Measurements from ENCODE around the gene SEMA3A.

SEMA3A gene

GRCh38 chr7:84111842-84112241 is 82.7 kb downstream of the SEMA3A start:
- DNase-seq (ENCODE audit: low read depth) = no peak

DNA sequence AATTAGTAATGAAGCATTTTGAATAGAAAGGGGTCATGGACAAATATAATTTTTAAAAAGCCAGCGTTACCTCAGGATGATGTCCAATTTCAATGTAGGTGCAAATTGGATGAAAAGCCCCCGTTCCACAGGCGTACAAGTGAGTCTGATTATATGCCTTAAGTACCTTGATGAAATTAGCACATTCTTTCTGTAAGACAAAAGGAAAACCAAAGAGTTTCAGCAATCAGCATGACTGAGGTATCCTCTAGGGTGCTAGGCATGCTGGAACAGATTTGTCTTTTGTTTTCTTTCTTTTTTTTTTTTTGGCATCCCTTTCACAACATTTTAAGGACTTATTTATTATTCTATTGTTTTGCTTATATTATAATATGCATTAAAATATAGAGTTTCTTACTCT is 84.2 kb downstream of the SEMA3A start:
- DNase-seq (ENCODE audit: low read depth) = no peak

DNA sequence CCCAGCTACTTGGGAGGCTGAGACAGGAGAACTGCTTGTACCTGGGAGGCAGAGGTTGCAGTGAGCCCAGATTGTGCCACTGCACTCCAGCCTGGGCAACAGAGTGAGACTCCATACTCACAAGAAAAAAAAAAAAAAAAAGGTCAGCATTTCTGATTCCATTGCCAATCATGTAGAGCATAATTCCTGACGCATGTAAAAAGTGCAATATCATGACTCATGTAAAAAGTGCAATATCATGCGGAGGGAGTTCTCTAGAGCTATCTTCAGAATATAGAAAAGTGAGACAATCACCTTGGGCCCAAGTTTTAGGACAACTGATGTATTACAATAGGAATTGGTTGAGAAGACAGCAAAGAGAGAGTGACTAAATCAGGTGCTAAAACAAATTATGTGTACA is 85.8 kb downstream of the SEMA3A start:
- no peak for DNase-seq (ENCODE audit: low read depth)

GRCh38 chr7:84108119-84108518 is 86.5 kb downstream of the SEMA3A start:
- no peak for DNase-seq (ENCODE audit: low read depth)

GRCh38 chr7:84107259-84107658 is 87.3 kb downstream of the SEMA3A start:
- DNase-seq (ENCODE audit: low read depth) = no peak

DNA sequence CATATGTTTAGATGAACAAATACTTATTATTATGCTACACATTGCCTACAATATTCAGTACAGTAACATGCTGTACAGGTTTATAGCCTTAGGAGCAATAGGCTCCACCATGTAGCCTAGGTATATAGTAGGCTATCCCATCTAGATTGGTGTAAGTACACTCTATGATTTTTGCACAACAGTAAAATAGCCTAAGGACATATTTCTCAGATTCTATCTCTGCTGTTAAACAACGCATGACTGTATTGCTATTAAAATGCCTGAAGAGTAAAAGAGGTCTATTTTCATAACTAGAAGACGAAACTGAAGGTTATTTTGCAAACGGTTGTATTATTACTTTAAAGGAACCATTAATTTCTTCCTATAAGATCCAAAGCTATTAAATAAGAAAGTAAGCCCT is 88.3 kb downstream of the SEMA3A start:
- no peak for DNase-seq (ENCODE audit: low read depth)

GRCh38 chr7:84105586-84105985 is 89.0 kb downstream of the SEMA3A start:
- peak; percentile 41 for DNase-seq (ENCODE audit: low read depth)

DNA sequence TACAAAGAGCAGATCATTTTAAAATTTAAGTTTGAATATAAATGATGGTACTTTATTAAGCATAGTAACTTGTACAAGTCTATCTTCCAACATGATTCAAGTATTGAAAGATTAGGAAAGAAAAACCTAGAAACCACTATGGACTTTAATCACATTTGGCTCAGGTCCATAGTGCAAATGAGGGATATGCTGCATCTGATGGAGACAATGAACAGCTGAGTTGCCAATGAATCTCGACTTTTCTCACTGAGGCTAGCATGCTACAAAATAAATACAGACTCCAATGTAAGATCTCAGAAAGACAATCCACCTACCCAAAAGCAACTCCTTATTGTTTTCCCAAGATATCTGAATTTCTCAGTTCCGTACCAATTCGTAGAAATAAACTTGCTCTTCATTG is 89.8 kb downstream of the SEMA3A start:
- no peak for DNase-seq (ENCODE audit: low read depth)

DNA sequence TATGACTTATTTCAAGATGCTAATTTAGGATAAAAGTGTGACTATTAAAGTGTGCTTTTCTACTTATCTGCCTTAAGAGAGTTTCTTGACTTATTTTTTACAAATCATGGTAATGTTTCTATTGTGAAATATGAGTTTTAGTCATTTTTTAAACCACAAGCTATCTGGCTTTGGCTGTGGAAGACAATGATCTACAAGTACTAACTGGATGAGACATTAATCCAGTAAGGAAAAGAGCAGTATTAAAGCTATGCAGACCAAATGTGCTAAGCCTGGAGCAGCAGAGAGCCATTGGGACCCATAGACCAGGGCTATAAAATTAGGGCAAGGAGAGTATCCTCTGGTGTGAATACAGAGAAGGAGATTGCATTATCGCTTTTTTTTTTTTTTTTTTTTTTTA is 92.4 kb downstream of the SEMA3A start:
- DNase-seq (ENCODE audit: low read depth) = no peak

DNA sequence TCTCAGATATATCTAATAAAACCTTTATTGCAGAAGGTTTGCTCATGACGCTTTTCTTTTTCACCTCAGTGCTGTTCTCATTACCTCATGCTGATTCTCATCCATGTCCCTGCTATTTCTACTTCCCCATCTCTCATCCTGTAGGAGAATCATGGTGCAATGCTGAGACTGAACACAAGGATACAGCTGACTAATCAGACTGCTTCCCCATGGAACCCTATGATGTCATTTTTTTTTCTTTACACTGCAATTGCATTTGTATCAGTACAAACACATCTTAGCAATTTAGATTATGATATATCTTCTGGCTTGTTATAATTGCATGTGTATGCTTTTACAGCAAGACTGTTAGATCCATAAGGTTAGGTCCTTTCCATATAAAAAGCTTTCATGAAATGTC is 93.7 kb downstream of the SEMA3A start:
- DNase-seq (ENCODE audit: low read depth) = no peak

DNA sequence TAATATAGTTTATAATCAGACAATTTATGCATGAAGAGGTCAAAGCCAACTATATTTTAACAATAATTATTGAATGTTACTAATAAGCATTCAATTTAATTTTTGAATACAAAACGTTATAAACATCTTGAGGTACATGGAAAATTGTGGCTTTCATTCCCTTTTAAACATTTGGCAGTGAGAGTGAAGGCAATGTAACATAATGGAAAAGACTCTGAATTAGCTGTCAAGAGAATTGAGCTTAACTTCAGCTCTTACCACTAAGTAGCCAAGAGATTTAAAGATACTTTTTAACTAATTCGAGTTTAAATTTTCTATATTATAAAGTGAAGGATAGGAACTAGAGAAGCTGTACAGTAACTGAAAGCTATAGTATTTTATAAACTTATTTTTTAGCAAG is 98.6 kb downstream of the SEMA3A start:
- DNase-seq (ENCODE audit: low read depth) = no peak

- DNase-seq (ENCODE audit: low read depth) = no peak
Observed at GRCh38 chr7:84092207-84092606, 102.4 kb downstream of the SEMA3A start.

DNA sequence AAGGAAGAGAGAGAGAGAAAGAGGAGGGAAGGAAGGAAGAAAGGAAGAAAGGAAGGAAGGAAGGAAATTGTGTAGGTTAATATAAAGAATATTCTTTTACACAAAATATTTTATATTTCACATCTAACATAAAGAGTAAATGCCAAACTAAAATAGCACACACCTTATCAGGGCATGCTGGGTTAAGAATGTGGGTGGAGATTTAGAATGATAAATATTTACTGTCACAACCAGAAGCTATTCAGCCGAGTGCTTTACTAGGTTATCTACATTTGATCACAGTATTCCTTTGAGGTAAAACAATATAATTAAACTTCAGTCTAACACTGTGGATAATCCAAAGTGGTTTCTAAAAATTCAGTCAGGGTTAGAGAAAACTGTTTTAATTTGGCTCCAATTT is 103.3 kb downstream of the SEMA3A start:
- DNase-seq (ENCODE audit: low read depth) = no peak

DNA sequence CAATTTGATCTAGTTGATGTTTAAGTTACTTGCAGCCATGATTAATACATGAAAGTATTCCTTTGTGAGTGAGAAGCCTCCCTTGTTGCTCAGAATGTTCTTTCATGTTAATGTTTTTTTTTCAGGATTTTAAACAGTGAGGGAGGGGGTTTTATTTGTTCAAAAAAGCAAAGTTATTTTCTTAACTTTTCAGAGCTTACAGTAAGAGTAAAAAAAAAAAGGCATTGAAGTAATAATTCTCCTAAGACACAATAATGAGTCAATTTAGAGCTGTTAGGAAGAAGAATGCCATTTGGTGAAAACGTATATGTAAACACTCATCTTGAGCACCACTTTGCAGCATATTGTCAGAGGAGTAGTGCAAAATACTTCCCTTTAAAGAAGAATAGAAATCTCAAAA is 105.8 kb downstream of the SEMA3A start:
- DNase-seq (ENCODE audit: low read depth) = no peak

DNA sequence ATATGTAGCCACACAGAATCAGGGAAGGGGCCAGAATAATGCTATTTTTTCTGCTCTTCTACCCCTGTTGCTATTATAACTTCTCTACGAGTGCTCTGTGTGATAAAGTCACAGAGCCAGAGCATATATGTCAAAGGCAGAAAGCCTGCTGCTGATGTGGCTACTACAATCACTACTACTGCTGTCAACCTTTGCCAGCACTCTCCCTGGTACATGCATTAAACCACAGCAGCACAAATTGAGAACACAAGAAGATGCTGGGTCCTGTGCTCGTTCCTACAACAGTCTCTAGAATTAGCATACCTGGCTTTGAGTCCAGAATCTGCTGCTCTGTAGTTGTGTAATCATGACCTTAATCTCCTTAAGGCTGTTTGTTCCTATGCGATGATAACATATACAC is 108.6 kb downstream of the SEMA3A start:
- DNase-seq (ENCODE audit: low read depth) = no peak

GRCh38 chr7:84085147-84085546 is 109.4 kb downstream of the SEMA3A start:
- no peak for DNase-seq (ENCODE audit: low read depth)

GRCh38 chr7:84083846-84084245 is 110.7 kb downstream of the SEMA3A start:
- DNase-seq (ENCODE audit: low read depth) = no peak

DNA sequence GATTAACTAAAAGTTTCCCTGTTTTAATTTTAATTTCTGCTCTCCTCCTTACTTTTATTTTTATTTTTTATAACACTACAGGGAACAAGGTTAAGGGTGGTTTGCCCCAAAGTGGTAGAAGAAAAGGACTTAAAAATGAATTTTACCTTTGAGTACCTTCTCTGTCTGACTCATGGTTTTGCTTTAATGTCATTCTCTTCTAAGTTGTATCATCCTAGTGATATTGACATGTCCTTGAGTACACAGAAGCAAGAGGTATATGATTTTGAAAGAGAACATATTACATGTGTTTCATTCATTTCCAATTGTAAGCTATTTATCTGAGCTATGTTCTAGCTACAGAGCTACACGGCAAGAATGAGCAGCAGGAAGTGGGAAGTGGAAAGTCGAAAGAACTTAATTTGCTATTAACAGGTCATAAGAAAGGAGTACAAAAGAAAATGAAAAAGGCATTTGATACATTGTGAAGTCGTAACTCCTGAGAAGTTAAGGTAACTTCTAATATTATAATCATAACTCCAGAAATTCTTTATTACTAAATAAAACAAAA is 112.5 kb downstream of the SEMA3A start:
- DNase-seq (ENCODE audit: low read depth) = no peak

GRCh38 chr7:84077336-84077735 is 117.3 kb downstream of the SEMA3A start:
- no peak for DNase-seq (ENCODE audit: low read depth)

DNA sequence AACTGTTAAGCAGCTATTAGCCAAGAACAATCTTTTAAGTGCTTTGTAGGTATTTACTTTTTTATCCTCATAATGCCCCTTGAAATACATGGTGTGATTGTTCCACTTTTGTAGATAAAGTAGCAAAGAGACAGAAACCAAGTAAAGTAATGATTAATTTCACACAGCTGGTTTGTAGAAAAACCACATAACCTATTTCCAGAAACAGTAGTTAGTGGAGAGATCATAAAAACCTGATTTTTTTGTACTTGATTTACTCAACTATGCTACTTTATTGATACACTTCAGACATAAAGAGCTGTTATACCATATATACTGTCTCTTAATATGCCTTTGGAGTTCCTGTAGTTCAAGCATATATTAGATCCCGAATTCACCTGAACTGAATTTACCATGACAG is 118.4 kb downstream of the SEMA3A start:
- no peak for DNase-seq (ENCODE audit: low read depth)

DNA sequence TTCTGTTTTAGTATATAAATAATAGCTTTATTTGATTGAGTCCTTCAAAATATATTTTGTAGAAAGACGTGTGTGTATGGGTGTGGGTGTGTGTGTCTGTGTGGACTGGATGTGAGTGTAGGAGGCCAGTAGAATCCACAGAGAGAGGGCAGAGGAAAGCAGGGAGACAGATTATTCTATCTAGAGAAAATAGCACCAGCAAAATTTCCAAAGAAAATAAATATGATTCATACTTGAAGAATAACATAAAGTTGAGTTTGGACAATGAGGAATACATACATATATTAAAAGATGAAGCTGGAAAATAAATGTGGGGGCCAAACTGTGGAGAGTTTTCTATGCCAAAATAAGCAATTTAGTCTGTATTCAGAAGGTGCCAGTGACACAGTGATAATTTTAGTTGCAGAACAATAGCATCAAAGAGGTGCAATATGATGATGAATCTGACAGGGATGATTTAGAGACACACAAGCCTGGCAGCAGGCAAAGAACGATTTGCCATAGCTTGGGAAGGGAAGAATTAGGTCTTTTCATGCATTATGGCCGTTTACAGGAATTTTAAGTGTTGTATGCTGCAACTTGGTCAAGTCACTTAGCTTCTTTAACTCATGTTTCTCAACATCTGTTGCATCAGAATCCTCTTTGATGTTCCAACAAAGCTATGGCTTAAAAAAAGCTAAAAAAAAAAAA is 121.3 kb downstream of the SEMA3A start:
- no peak for DNase-seq (ENCODE audit: low read depth)

- DNase-seq (ENCODE audit: low read depth) = no peak
Observed at GRCh38 chr7:84070770-84071169, 123.8 kb downstream of the SEMA3A start.

DNA sequence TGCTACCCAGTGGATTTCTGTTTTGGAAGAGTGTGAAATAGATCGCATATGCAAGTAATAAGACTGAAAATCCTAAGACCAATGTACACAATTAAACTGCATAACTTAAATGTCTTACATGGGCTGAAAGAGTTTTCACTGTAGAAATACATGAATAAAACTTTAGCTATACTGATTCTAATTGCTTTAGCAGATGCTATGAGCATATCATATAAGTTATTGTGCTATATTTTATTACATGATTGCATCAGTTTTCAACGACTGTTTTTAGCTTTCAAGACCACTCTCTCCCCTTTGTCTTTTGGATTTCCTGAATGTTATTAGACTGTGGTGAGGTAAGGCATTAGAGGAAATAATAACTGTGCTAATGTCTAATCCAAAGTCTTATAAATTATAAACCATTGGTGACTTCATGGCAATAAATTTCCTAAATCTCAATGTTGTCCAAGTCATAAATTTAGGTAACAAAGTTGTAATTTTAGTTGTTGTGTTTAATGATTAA is 124.5 kb downstream of the SEMA3A start:
- no peak for DNase-seq (ENCODE audit: low read depth)

- DNase-seq (ENCODE audit: low read depth) = no peak
Observed at GRCh38 chr7:84069033-84069432, 125.6 kb downstream of the SEMA3A start.
